ENCODE results near the gene WASF3. TPM values are rescaled to one million over a fixed set of nuclear protein-coding genes. Genes with fewer than 3 reads are reported as not detected.

WASF3 gene, protein sequence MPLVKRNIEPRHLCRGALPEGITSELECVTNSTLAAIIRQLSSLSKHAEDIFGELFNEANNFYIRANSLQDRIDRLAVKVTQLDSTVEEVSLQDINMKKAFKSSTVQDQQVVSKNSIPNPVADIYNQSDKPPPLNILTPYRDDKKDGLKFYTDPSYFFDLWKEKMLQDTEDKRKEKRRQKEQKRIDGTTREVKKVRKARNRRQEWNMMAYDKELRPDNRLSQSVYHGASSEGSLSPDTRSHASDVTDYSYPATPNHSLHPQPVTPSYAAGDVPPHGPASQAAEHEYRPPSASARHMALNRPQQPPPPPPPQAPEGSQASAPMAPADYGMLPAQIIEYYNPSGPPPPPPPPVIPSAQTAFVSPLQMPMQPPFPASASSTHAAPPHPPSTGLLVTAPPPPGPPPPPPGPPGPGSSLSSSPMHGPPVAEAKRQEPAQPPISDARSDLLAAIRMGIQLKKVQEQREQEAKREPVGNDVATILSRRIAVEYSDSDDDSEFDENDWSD
- 1 to 10 TPM; 1.4 to 1.5 TPM for polyA plus RNA-seq

GRCh38 chr13:26557393-26558073, at the start of gene WASF3:
WASF3 (plus strand) TSS chr13:26557683; CDS start chr13:26642271, 84,588 bp downstream.
- Histone ChIP-seq H3K4me3 (ENCODE audit: low read depth in 1 of 2, low read length in 2 of 2) (peak within 1 kb of the TSS; percentile 60 to 66), H3K4me1 (ENCODE audit: control insufficient read depth in 2 of 2, insufficient read depth in 2 of 2, low read length in 1 of 2) (peaks cover 0 to 2% of the 10 kb centered on the region in 2 donors), H3K27ac (ENCODE audit: low read depth in 2 of 2, low read length in 1 of 2) (peak within 1 kb of the TSS in 1 of 2 donors; percentile 41), H3K9me3 (ENCODE audit: control insufficient read depth in 2 of 2, insufficient read depth in 1 of 2, low read depth in 1 of 2, low read length in 1 of 2) (no peaks in the 10 kb centered on the region), H3K27me3 (ENCODE audit: control insufficient read depth in 1 of 2, insufficient read depth in 2 of 2, low read length in 2 of 2) (no peaks in the 10 kb centered on the region), H3K36me3 (ENCODE audit: control insufficient read depth in 2 of 2, insufficient read depth in 2 of 2, low read length in 1 of 2) (no peaks in the 10 kb centered on the region)
- 1% methylated on average over 56 to 94 of the region's 94 CpGs for WGBS, 2 donors

- WGBS, 2 donors = 52 to 62% methylated on average over 4 of the region's 4 CpGs
- no peaks in the 10 kb centered on the region for H3K4me1 ChIP-seq (ENCODE audit: control insufficient read depth in 2 of 2, insufficient read depth in 2 of 2, low read length in 1 of 2)
- no peaks in the 10 kb centered on the region for H3K27me3 ChIP-seq (ENCODE audit: control insufficient read depth in 1 of 2, insufficient read depth in 2 of 2, low read length in 2 of 2)
- no peaks in the 10 kb centered on the region for H3K36me3 ChIP-seq (ENCODE audit: control insufficient read depth in 2 of 2, insufficient read depth in 2 of 2, low read length in 1 of 2)
- H3K4me3 ChIP-seq (ENCODE audit: low read depth in 1 of 2, low read length in 2 of 2) = no peak overlapping the region
- no peak overlapping the region for H3K27ac ChIP-seq (ENCODE audit: low read depth in 2 of 2, low read length in 1 of 2)
- peaks cover 3 to 8% of the 10 kb centered on the region in 2 donors for H3K9me3 ChIP-seq (ENCODE audit: control insufficient read depth in 2 of 2, insufficient read depth in 1 of 2, low read depth in 1 of 2, low read length in 1 of 2)
Observed at GRCh38 chr13:26508885-26509284, 48.6 kb upstream of the WASF3 start.

GRCh38 chr13:26509491-26509890, 48.0 kb upstream of the WASF3 start:
- Histone ChIP-seq H3K27me3 (ENCODE audit: control insufficient read depth in 1 of 2, insufficient read depth in 2 of 2, low read length in 2 of 2) (no peaks in the 10 kb centered on the region), H3K9me3 (ENCODE audit: control insufficient read depth in 2 of 2, insufficient read depth in 1 of 2, low read depth in 1 of 2, low read length in 1 of 2) (peaks cover 3 to 8% of the 10 kb centered on the region in 2 donors), H3K4me3 (ENCODE audit: low read depth in 1 of 2, low read length in 2 of 2) (no peak overlapping the region), H3K4me1 (ENCODE audit: control insufficient read depth in 2 of 2, insufficient read depth in 2 of 2, low read length in 1 of 2) (no peaks in the 10 kb centered on the region), H3K36me3 (ENCODE audit: control insufficient read depth in 2 of 2, insufficient read depth in 2 of 2, low read length in 1 of 2) (no peaks in the 10 kb centered on the region), H3K27ac (ENCODE audit: low read depth in 2 of 2, low read length in 1 of 2) (no peak overlapping the region)
- WGBS, 2 donors = 90 to 91% methylated on average over 10 of the region's 10 CpGs

DNA sequence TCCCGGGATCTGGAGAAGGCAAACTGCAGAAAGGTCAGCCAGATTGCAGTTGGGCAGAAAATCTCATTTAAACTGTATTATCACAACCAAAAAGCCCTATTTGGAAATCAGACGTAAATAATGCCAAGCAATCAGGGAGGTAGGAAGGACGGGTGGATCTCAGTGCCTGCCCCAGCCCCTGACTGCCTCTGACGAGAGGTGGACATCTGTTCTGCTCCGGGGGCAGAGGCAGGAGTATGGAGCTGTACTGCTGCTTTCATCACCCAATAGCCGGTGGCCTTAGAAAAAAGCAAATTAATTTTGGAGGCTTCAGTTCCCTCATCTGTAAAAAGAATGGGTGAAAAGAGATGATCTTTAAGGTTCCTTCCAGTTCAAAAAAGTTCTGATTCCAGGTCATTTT, 43.6 kb upstream of the WASF3 start:
- H3K36me3 ChIP-seq (ENCODE audit: control insufficient read depth in 2 of 2, insufficient read depth in 2 of 2, low read length in 1 of 2) = no peaks in the 10 kb centered on the region
- no peaks in the 10 kb centered on the region for H3K27me3 ChIP-seq (ENCODE audit: control insufficient read depth in 1 of 2, insufficient read depth in 2 of 2, low read length in 2 of 2)
- 67 to 70% methylated on average over 6 of the region's 6 CpGs for WGBS, 2 donors
- H3K4me1 ChIP-seq (ENCODE audit: control insufficient read depth in 2 of 2, insufficient read depth in 2 of 2, low read length in 1 of 2) = no peaks in the 10 kb centered on the region
- no peak overlapping the region for H3K27ac ChIP-seq (ENCODE audit: low read depth in 2 of 2, low read length in 1 of 2)
- H3K9me3 ChIP-seq (ENCODE audit: control insufficient read depth in 2 of 2, insufficient read depth in 1 of 2, low read depth in 1 of 2, low read length in 1 of 2) = peaks cover 0 to 5% of the 10 kb centered on the region in 2 donors
- no peak overlapping the region for H3K4me3 ChIP-seq (ENCODE audit: low read depth in 1 of 2, low read length in 2 of 2)

GRCh38 chr13:26515721-26516120, 41.8 kb upstream of the WASF3 start:
- WGBS, 2 donors = 71 to 74% methylated on average over 4 of the region's 4 CpGs
- H3K4me3 ChIP-seq (ENCODE audit: low read depth in 1 of 2, low read length in 2 of 2) = no peak overlapping the region
- H3K27ac ChIP-seq (ENCODE audit: low read depth in 2 of 2, low read length in 1 of 2) = no peak overlapping the region
- no peaks in the 10 kb centered on the region for H3K4me1 ChIP-seq (ENCODE audit: control insufficient read depth in 2 of 2, insufficient read depth in 2 of 2, low read length in 1 of 2)
- H3K9me3 ChIP-seq (ENCODE audit: control insufficient read depth in 2 of 2, insufficient read depth in 1 of 2, low read depth in 1 of 2, low read length in 1 of 2) = peaks cover under 1 to 2% of the 10 kb centered on the region in 2 donors
- H3K27me3 ChIP-seq (ENCODE audit: control insufficient read depth in 1 of 2, insufficient read depth in 2 of 2, low read length in 2 of 2) = no peaks in the 10 kb centered on the region
- no peaks in the 10 kb centered on the region for H3K36me3 ChIP-seq (ENCODE audit: control insufficient read depth in 2 of 2, insufficient read depth in 2 of 2, low read length in 1 of 2)

DNA sequence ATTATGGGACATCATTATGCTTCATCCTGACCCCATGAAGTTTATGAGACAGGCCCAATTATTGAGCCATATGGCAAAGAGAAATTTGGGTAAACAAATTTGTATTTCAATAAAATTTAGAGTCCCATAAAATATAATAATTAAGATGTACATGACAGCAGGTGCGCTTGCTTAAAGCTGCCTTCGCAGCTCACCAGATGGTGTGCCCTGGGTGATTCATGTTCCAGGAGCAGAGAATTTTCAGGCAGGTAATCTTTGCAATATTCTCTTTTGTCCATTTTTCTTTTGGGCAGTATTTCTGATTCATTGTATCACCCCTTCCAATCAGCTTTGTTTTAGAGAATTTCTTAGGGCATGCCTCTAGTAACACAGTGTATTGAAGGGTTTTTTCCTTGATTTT, 39.5 kb upstream of the WASF3 start:
- 73 to 74% methylated on average over 2 of the region's 2 CpGs for WGBS, 2 donors
- Histone ChIP-seq H3K27ac (ENCODE audit: low read depth in 2 of 2, low read length in 1 of 2) (no peak overlapping the region), H3K4me3 (ENCODE audit: low read depth in 1 of 2, low read length in 2 of 2) (no peak overlapping the region), H3K36me3 (ENCODE audit: control insufficient read depth in 2 of 2, insufficient read depth in 2 of 2, low read length in 1 of 2) (no peaks in the 10 kb centered on the region), H3K4me1 (ENCODE audit: control insufficient read depth in 2 of 2, insufficient read depth in 2 of 2, low read length in 1 of 2) (no peaks in the 10 kb centered on the region), H3K27me3 (ENCODE audit: control insufficient read depth in 1 of 2, insufficient read depth in 2 of 2, low read length in 2 of 2) (no peaks in the 10 kb centered on the region), H3K9me3 (ENCODE audit: control insufficient read depth in 2 of 2, insufficient read depth in 1 of 2, low read depth in 1 of 2, low read length in 1 of 2) (peaks cover 0 to 3% of the 10 kb centered on the region in 2 donors)

GRCh38 chr13:26518451-26518959, 39.0 kb upstream of the WASF3 start:
- H3K36me3 ChIP-seq (ENCODE audit: control insufficient read depth in 2 of 2, insufficient read depth in 2 of 2, low read length in 1 of 2) = no peaks in the 10 kb centered on the region
- 9 to 11% methylated on average over 5 of the region's 5 CpGs for WGBS, 2 donors
- no peaks in the 10 kb centered on the region for H3K27me3 ChIP-seq (ENCODE audit: control insufficient read depth in 1 of 2, insufficient read depth in 2 of 2, low read length in 2 of 2)
- no peak overlapping the region for H3K4me3 ChIP-seq (ENCODE audit: low read depth in 1 of 2, low read length in 2 of 2)
- H3K27ac ChIP-seq (ENCODE audit: low read depth in 2 of 2, low read length in 1 of 2) = no peak overlapping the region
- no peaks in the 10 kb centered on the region for H3K4me1 ChIP-seq (ENCODE audit: control insufficient read depth in 2 of 2, insufficient read depth in 2 of 2, low read length in 1 of 2)
- peaks cover 0 to 3% of the 10 kb centered on the region in 2 donors for H3K9me3 ChIP-seq (ENCODE audit: control insufficient read depth in 2 of 2, insufficient read depth in 1 of 2, low read depth in 1 of 2, low read length in 1 of 2)

DNA sequence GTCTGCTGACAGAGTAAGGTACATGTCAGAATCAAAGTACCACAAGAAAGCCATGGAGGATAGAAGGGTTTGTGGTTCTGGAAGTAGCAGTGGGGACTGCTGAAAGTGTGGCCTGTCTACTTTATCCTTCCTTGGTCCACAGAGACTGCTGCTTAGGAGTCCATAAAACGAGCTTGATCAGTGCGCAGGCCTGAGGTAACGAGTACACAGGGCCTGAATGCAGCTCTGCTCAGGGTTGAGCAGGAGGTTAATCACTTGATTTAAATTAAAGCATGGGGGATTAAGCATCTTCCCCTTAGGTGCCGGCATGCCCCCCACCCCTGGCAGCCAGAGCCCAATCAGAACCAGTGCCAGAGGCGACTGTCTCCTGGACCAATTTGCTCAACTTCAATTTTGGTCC, 34.9 kb upstream of the WASF3 start:
- Histone ChIP-seq H3K9me3 (ENCODE audit: control insufficient read depth in 2 of 2, insufficient read depth in 1 of 2, low read depth in 1 of 2, low read length in 1 of 2) (peaks cover 0 to 3% of the 10 kb centered on the region in 2 donors), H3K4me1 (ENCODE audit: control insufficient read depth in 2 of 2, insufficient read depth in 2 of 2, low read length in 1 of 2) (no peaks in the 10 kb centered on the region), H3K27me3 (ENCODE audit: control insufficient read depth in 1 of 2, insufficient read depth in 2 of 2, low read length in 2 of 2) (no peaks in the 10 kb centered on the region), H3K4me3 (ENCODE audit: low read depth in 1 of 2, low read length in 2 of 2) (no peak overlapping the region), H3K36me3 (ENCODE audit: control insufficient read depth in 2 of 2, insufficient read depth in 2 of 2, low read length in 1 of 2) (no peaks in the 10 kb centered on the region), H3K27ac (ENCODE audit: low read depth in 2 of 2, low read length in 1 of 2) (no peak overlapping the region)
- 81 to 83% methylated on average over 5 of the region's 5 CpGs for WGBS, 2 donors

GRCh38 chr13:26523007-26523406, 34.5 kb upstream of the WASF3 start:
- WGBS, 2 donors = 94 to 95% methylated on average over 6 of the region's 6 CpGs
- H3K27ac ChIP-seq (ENCODE audit: low read depth in 2 of 2, low read length in 1 of 2) = no peak overlapping the region

More at GRCh38 chr13:26523007-26523406, 34.5 kb upstream of the WASF3 start:
- no peaks in the 10 kb centered on the region for H3K4me1 ChIP-seq (ENCODE audit: control insufficient read depth in 2 of 2, insufficient read depth in 2 of 2, low read length in 1 of 2)
- no peaks in the 10 kb centered on the region for H3K36me3 ChIP-seq (ENCODE audit: control insufficient read depth in 2 of 2, insufficient read depth in 2 of 2, low read length in 1 of 2)
- no peaks in the 10 kb centered on the region for H3K27me3 ChIP-seq (ENCODE audit: control insufficient read depth in 1 of 2, insufficient read depth in 2 of 2, low read length in 2 of 2)
- H3K4me3 ChIP-seq (ENCODE audit: low read depth in 1 of 2, low read length in 2 of 2) = no peak overlapping the region
- H3K9me3 ChIP-seq (ENCODE audit: control insufficient read depth in 2 of 2, insufficient read depth in 1 of 2, low read depth in 1 of 2, low read length in 1 of 2) = peaks cover 0 to 3% of the 10 kb centered on the region in 2 donors

Data from esophagus (tissue), 2 donors.